Activated CD4-positive, CD25-positive, alpha-beta regulatory T cell treated with anti-CD3 and anti-CD28 coated beads, Interleukin-2, amount 50 U/mL, for 24 hours (primary cell): ENCODE data around the gene PIGBOS1.
"Not testable (repeated sequence)": the region's sequence is repeated elsewhere in the genome, so short reads cannot be mapped to it uniquely, and the experiment has no call there.

ENCODE experiments used
- ATAC-seq, 2 donors: fragments of 150-1000 bp; cut with Tn5 transposase; one replicate each; pipeline ENCODE4 v1.10.0; 2021; ENCODE audit warnings: mild to moderate bottlenecking in 1 of 2, moderate library complexity in 1 of 2

Gene PIGBOS1

GRCh38 chr15:55318588-55319494 is at the start of gene PIGBOS1, which contains the start of gene PIGB:
PIGBOS1 (minus strand) TSS chr15:55319123; CDS start chr15:55317792, 1,331 bp downstream.
PIGB (plus strand) TSS chr15:55319222; CDS start chr15:55319251, 29 bp downstream.
- ATAC-seq, result peak; percentile 88 to 89

- no peak for ATAC-seq
These were observed 48.1 kb upstream of the PIGBOS1 start for GRCh38 chr15:55366981-55367380.

- no peak for ATAC-seq
These were observed 43.7 kb upstream of the PIGBOS1 start for GRCh38 chr15:55362641-55363040.

GRCh38 chr15:55361048-55361447 is 42.1 kb upstream of the PIGBOS1 start:
- ATAC-seq, result no peak

GRCh38 chr15:55360256-55360655 is 41.3 kb upstream of the PIGBOS1 start:
- no peak for ATAC-seq

- ATAC-seq, result no peak
These were observed 39.5 kb upstream of the PIGBOS1 start for GRCh38 chr15:55358471-55358870.

- peak in 1 of 2 donors; percentile 62 for ATAC-seq
These were observed 38.9 kb upstream of the PIGBOS1 start for GRCh38 chr15:55357774-55358173.

- ATAC-seq, result no peak
These were observed 38.2 kb upstream of the PIGBOS1 start for GRCh38 chr15:55356985-55357585.

- ATAC-seq, result no peak
These were observed 34.1 kb upstream of the PIGBOS1 start for GRCh38 chr15:55353025-55353424.

- ATAC-seq, result no peak
These were observed 30.4 kb upstream of the PIGBOS1 start for GRCh38 chr15:55349282-55349681.

- ATAC-seq, result no peak
These were observed 29.4 kb upstream of the PIGBOS1 start for GRCh38 chr15:55348281-55348778.

GRCh38 chr15:55344206-55344605 is 25.3 kb upstream of the PIGBOS1 start:
- no peak for ATAC-seq

- ATAC-seq, result no peak
These were observed 24.2 kb upstream of the PIGBOS1 start for GRCh38 chr15:55343168-55343567.

- ATAC-seq, result no peak
These were observed 18.2 kb upstream of the PIGBOS1 start for GRCh38 chr15:55337160-55337559.

- no peak for ATAC-seq
These were observed 16.1 kb upstream of the PIGBOS1 start for GRCh38 chr15:55334997-55335396.

- ATAC-seq, result no peak
These were observed 15.4 kb upstream of the PIGBOS1 start for GRCh38 chr15:55334371-55334770.

- ATAC-seq, result no peak
These were observed 8.5 kb upstream of the PIGBOS1 start for GRCh38 chr15:55327387-55327786.

GRCh38 chr15:55322467-55322866 is 3.5 kb upstream of the PIGBOS1 start:
- no peak for ATAC-seq

GRCh38 chr15:55320963-55321362 is 2.0 kb upstream of the PIGBOS1 start:
- no peak for ATAC-seq

- ATAC-seq, result no peak
These were observed 1.3 kb upstream of the PIGBOS1 start for GRCh38 chr15:55320238-55320550.

GRCh38 chr15:55319537-55320237 is 764 bp upstream of the PIGBOS1 start:
- no peak for ATAC-seq

GRCh38 chr15:55302801-55303200 is 16.1 kb downstream of the PIGBOS1 start:
- not testable (repeated sequence) for ATAC-seq

- ATAC-seq, result no peak
These were observed 21.6 kb downstream of the PIGBOS1 start for GRCh38 chr15:55297315-55297714.
